Upper lobe of left lung (tissue), 6 donors: ENCODE data around the gene FBN2. TPM values are rescaled to one million over a fixed set of nuclear protein-coding genes. Genes with fewer than 3 reads are reported as not detected.
"Not testable (repeated sequence)": the region's sequence is repeated elsewhere in the genome, so short reads cannot be mapped to it uniquely, and the experiment has no call there.

Source experiments
- ATAC-seq, 2 donors: fragments of 200-7000 bp; cut with Tn5 transposase; one replicate each; pipeline ENCODE4 v1.9.1; 2022; ENCODE audit warnings: mild to moderate bottlenecking in 2 of 2, moderate library complexity in 2 of 2; ENCODE audit not compliant: low FRiP score in 2 of 2
- DNase-seq, 2 donors: peaks; one replicate each; pipeline ENCODE4 v3.0.0-alpha.2; 2019 to 2020
- H3K27ac ChIP-seq, 4 donors: fragments of 200-600 bp; sonication (generic); one replicate each; pipeline ENCODE4 v1.5.1; 2016 to 2019
- H3K27me3 ChIP-seq, 4 donors: fragments of 200-600 bp; sonication (generic); one replicate each; pipeline ENCODE4 v1.5.1; 2017 to 2019
- H3K36me3 ChIP-seq, 4 donors: fragments of 200-600 bp; sonication (generic); one replicate each; pipeline ENCODE4 v1.5.1; 2016 to 2019
- H3K4me1 ChIP-seq, 4 donors: fragments of 200-600 bp; sonication (generic); one replicate each; pipeline ENCODE4 v1.5.1; 2018 to 2019
- H3K4me3 ChIP-seq, 4 donors: fragments of 200-600 bp; sonication (generic); one replicate each; pipeline ENCODE4 v1.5.1; 2017 to 2019; ENCODE audit warnings: mild to moderate bottlenecking in 2 of 4, moderate library complexity in 1 of 4
- H3K9me3 ChIP-seq, 4 donors: fragments of 200-600 bp; sonication (generic); one replicate each; pipeline ENCODE4 v1.5.1; 2018 to 2019
- EP300 ChIP-seq, 4 donors: sonication (generic); formaldehyde crosslinking; IDR thresholded peaks; one replicate each; pipeline ENCODE4 v1.5.1; 2017; ENCODE audit warnings: antibody characterized with exemption in 4 of 4, control low read depth in 2 of 4
- POLR2A ChIP-seq, 4 donors: fragments of 450-650 bp; IDR thresholded peaks; one replicate each; pipeline ENCODE4 v1.5.1; 2016 to 2017; ENCODE audit warnings: antibody characterized with exemption in 4 of 4, mild to moderate bottlenecking in 2 of 4
- POLR2AphosphoS5 ChIP-seq, 2 donors: sonication (generic); formaldehyde crosslinking; IDR thresholded peaks; one replicate each; pipeline ENCODE4 v1.5.1; 2017; ENCODE audit warnings: antibody characterized with exemption in 2 of 2
- WGBS, 2 donors: methylation state at CpG; one replicate each; pipeline ENCODE4 v1.1.5; 2017 to 2018; 5-methylcytosine and 5-hydroxymethylcytosine counted together
- total RNA-seq, 6 donors: library from RNA; depleted of rRNA in 4 of 6; stranded (reverse); fragments of >200 nt in 4 of 6; gene quantifications; one replicate each; pipeline versions ENCODE4 v1.1.0 to v1.2.1, GENCODE V29; 2016 to 2021
- TF ChIP-seq, protein P1 (sequence below), 6 experiments: fragments of 450-650 bp in 4 of 6; fragments of 200-600 bp in 2 of 6; sonication (generic) in 2 of 6; IDR thresholded peaks; one replicate each; pipeline ENCODE4 v1.5.1; 2016 to 2019; ENCODE audit warnings: antibody characterized with exemption in 6 of 6
- donor health status: DM: no; HTN: no; CAD: no; lungs with moderate emphysema.
- donor health status: DM: no; HTN: yes; CAD: no; lungs with severe emphysema.

Gene FBN2
- total RNA-seq, 6 donors from 2014 or later: under 0.01 to 1.7 (median 0.39) TPM

DNA sequence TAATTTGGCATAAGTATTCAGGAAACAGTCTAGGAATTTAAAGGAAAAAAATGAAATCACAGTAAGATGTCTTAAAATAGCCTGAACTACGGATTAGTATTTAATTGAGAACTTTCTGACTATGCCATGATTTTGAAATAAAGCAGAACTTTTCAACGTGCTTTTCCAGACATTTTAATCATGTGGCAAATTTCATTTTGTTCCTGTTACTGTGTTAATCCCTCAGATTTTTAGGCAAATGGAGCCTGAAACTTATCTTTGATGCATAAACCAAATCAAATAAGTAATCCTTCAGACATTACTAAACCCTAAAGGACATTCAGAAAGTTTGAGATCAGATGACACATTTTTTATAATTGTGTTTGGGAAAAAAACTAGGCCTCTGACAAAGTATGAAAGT lies 75.7 kb downstream of the FBN2 start:
- Histone ChIP-seq H3K27me3 (no peaks in the 10 kb centered on the region), H3K9me3 (peaks cover 0 to 4% (median 0%) of the 10 kb centered on the region in 4 donors), H3K36me3 (no peaks in the 10 kb centered on the region), H3K4me1 (no peaks in the 10 kb centered on the region), H3K27ac (no peak overlapping the region), H3K4me3 (no peak overlapping the region)
- 44 to 57% methylated on average over 2 of the region's 2 CpGs for WGBS, 2 donors
- TF ChIP-seq EP300 (IDR thresholded peaks at IDR 0.05) (no peak), POLR2A (IDR thresholded peaks at IDR 0.05) (no peak), POLR2AphosphoS5 (IDR thresholded peaks at IDR 0.05) (no peak)
- TF ChIP-seq, protein P1, sequence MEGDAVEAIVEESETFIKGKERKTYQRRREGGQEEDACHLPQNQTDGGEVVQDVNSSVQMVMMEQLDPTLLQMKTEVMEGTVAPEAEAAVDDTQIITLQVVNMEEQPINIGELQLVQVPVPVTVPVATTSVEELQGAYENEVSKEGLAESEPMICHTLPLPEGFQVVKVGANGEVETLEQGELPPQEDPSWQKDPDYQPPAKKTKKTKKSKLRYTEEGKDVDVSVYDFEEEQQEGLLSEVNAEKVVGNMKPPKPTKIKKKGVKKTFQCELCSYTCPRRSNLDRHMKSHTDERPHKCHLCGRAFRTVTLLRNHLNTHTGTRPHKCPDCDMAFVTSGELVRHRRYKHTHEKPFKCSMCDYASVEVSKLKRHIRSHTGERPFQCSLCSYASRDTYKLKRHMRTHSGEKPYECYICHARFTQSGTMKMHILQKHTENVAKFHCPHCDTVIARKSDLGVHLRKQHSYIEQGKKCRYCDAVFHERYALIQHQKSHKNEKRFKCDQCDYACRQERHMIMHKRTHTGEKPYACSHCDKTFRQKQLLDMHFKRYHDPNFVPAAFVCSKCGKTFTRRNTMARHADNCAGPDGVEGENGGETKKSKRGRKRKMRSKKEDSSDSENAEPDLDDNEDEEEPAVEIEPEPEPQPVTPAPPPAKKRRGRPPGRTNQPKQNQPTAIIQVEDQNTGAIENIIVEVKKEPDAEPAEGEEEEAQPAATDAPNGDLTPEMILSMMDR (IDR thresholded peaks at IDR 0.05): no peak
- no peak for DNase-seq
- no peak for ATAC-seq

DNA sequence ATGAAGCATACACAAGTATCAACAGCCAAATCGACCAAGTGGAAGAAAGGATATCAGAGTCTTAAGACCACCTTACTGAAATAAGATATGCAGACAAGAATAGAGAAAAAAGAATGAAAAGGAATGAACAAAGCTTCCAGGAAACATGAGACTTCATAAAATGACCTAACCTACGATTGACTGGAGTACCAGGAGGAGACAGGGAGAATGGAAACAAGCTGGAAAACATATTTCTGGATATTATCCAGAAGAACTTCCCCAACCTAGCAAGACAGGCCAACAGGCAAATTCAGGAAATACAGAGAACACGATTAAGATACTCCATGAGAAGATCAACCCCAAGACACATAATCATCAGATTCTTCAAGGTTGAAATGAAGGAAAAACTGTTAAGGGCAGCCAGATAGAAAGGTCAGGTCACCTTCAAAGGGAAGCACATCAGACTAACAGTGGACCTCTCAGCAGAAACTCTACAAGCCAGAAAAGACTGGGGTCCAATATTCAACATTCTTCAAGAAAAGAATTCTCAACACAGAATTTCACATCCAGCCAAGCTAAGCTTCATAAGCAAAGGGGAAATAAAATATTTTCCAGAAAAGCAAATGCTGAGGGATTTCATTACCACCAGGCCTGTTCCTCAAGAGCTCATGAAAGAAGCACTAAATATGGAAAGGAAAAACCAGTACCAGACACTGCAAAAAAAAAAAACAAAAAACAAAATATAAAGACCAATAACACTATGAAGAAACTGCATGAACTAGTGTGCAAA lies 80.7 kb downstream of the FBN2 start:
- 62 to 63% methylated on average over 3 of the region's 3 CpGs for WGBS, 2 donors
- not testable (repeated sequence) for H3K36me3 ChIP-seq

DNA sequence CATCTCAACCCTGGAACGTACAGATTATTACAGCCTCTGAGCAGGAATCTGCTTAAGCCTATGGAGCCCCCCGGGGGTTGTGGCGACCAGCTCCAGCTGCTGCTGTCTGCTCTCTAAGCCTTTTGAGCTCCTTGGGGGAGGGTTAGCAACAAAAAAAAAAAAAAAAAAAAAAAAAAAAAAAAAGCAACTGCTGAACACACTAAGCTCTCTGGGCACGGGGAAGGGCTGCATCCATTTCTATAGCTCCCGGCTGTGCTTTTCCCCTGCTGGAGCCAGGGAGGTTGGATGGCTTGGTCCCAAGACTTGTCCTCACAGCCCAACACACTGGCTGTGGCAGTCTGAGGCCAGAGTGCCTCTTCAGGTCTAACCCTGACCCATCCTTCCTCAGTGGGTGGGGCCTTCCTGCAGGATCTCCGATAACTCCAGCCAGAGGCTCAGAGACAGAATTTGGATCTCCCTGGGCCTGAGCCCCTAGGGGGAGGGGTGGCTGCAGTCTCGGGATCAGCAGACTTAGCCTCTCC lies 82.1 kb downstream of the FBN2 start:
- 73 to 96% methylated on average over 5 to 6 of the region's 7 CpGs for WGBS, 2 donors
- TF ChIP-seq, protein P1 (IDR thresholded peaks at IDR 0.05): no peak
- TF ChIP-seq POLR2AphosphoS5 (IDR thresholded peaks at IDR 0.05) (no peak), POLR2A (IDR thresholded peaks at IDR 0.05) (no peak), EP300 (IDR thresholded peaks at IDR 0.05) (no peak)
- Histone ChIP-seq H3K9me3 (peaks cover 0 to 4% (median 0%) of the 10 kb centered on the region in 4 donors), H3K36me3 (no peaks in the 10 kb centered on the region), H3K27me3 (no peaks in the 10 kb centered on the region), H3K4me3 (no peak overlapping the region), H3K4me1 (no peaks in the 10 kb centered on the region), H3K27ac (no peak overlapping the region)
- ATAC-seq: no peak
- DNase-seq: no peak

More for the DNA sequence above, 80.7 kb downstream of the FBN2 start:
- H3K4me1 ChIP-seq, H3K4me3 ChIP-seq, H3K9me3 ChIP-seq, ATAC-seq, DNase-seq, H3K27me3 ChIP-seq, H3K27ac ChIP-seq: not testable (repeated sequence)

DNA sequence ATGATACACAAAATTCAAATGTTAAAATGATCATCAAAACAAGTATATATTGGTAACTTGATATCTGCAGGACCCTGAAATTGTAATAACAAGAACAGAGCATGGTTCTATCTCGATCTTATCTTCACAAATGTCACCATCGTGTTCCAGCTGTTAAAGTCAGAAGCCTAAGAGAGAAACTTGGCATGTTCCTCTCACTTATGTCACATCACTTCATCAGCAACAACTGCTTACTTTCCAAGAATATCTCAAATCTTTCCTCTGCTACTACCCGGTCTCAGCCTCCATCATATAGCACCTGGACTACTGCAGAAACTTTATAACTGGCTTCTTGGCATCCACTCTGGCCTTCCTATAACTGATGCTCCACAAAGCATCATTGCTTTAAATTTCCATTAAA lies 84.9 kb downstream of the FBN2 start:
- ATAC-seq (no peak), DNase-seq (no peak)
- no peak overlapping the region for H3K4me3 ChIP-seq
- H3K27ac ChIP-seq: no peak overlapping the region
- whole genome bisulfite sequencing, 2 donors: 60 to 73% methylated on average over 3 of the region's 3 CpGs
- peaks cover 0 to 2% (median 0%) of the 10 kb centered on the region in 4 donors for H3K9me3 ChIP-seq
- no peaks in the 10 kb centered on the region for H3K36me3 ChIP-seq
- no peaks in the 10 kb centered on the region for H3K27me3 ChIP-seq
- TF ChIP-seq POLR2A (IDR thresholded peaks at IDR 0.05) (no peak), EP300 (IDR thresholded peaks at IDR 0.05) (no peak), POLR2AphosphoS5 (IDR thresholded peaks at IDR 0.05) (no peak)
- TF ChIP-seq, protein P1 (IDR thresholded peaks at IDR 0.05): no peak
- no peaks in the 10 kb centered on the region for H3K4me1 ChIP-seq

DNA sequence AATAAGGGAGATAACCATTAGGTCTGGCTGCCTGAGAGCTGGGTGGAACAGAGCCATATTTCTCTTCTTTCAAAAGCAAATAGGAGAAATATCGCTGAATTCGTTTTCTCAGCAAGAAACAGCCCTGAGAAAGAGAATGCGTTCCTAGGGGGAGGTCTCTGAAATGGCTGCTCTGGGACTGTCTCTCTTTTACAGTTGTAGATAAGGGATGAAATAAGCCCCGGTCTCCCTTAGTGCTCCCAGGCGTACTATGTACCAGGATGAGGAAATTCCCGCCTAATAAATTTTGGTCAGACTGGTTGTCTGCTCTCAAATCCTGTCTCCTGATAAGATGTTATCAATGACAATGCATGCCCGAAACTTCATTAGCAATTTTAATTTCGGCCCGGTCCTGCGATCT lies 90.8 kb downstream of the FBN2 start:
- H3K27me3 ChIP-seq, H3K27ac ChIP-seq, ATAC-seq, H3K36me3 ChIP-seq, H3K4me3 ChIP-seq, H3K4me1 ChIP-seq, DNase-seq: not testable (repeated sequence)
- WGBS, 2 donors: 95% methylated on average over 9 to 10 of the region's 10 CpGs
- H3K9me3 ChIP-seq: peaks cover 0 to 18% (median 0%) of the 10 kb centered on the region in 4 donors

DNA sequence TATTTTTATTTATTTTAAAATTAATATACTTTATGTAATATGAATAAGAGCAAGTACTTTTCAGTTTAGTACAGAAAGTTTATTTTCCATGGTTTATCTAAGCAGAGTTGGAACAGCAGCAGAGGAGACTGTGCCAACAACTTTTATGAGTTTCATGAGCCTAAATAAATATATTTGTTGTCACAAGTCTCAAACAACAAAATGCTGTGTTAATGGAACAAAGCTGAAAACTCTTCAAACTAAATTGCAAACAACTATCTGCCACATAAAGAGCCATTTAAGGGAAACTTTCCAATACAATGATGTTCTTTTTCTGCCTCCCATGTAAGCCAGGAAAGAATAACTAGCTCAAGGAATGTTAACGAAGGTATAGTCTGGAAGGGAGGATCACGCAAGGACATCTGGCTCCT lies 96.1 kb downstream of the FBN2 start:
- no peak overlapping the region for H3K4me3 ChIP-seq

More for the DNA sequence above, 96.1 kb downstream of the FBN2 start:
- Histone ChIP-seq H3K36me3 (no peaks in the 10 kb centered on the region), H3K9me3 (peaks cover 0 to 7% (median 0%) of the 10 kb centered on the region in 4 donors), H3K4me1 (no peaks in the 10 kb centered on the region), H3K27me3 (no peaks in the 10 kb centered on the region), H3K27ac (no peak overlapping the region)
- DNase-seq (no peak), ATAC-seq (no peak)
- WGBS, 2 donors: 65 to 79% methylated on average over 2 of the region's 2 CpGs
- TF ChIP-seq EP300 (IDR thresholded peaks at IDR 0.05): no peak
- TF ChIP-seq, protein P1 (IDR thresholded peaks at IDR 0.05): no peak
- no peak for TF ChIP-seq POLR2AphosphoS5 (IDR thresholded peaks at IDR 0.05)
- TF ChIP-seq POLR2A (IDR thresholded peaks at IDR 0.05): no peak
